Stimulated activated CD8-positive, alpha-beta memory T cell treated with anti-CD3 and anti-CD28 coated beads, Interleukin-4, amount 100 ng/mL, for 4 hours (primary cell): Measurements from ENCODE around the gene STRIP2.
"Not testable (repeated sequence)": the region's sequence is repeated elsewhere in the genome, so short reads cannot be mapped to it uniquely, and the experiment has no call there.

Experiments used
- DNase-seq, 2 donors: peaks; one replicate each; pipeline ENCODE4 v3.0.0-alpha.2; 2020; ENCODE audit warnings: low read depth in 2 of 2, low spot score in 1 of 2

STRIP2 gene

GRCh38 chr7:129525225-129525862 is 91.1 kb downstream of the STRIP2 start:
- no peak for DNase-seq

GRCh38 chr7:129529643-129530042 is 95.4 kb downstream of the STRIP2 start:
- no peak for DNase-seq

- DNase-seq = peak in 1 of 2 donors; percentile 30
Observed at GRCh38 chr7:129530795-129531391, 96.7 kb downstream of the STRIP2 start.

- DNase-seq = no peak
Observed at GRCh38 chr7:129531721-129532120, 97.5 kb downstream of the STRIP2 start.

- DNase-seq = no peak
Observed at GRCh38 chr7:129532375-129532774, 98.1 kb downstream of the STRIP2 start.

GRCh38 chr7:129534558-129535274 is 100.5 kb downstream of the STRIP2 start:
- DNase-seq = not testable (repeated sequence)

- peak in 1 of 2 donors; percentile 8 for DNase-seq
Observed at GRCh38 chr7:129535896-129536295, 101.7 kb downstream of the STRIP2 start.

GRCh38 chr7:129536323-129536722 is 102.1 kb downstream of the STRIP2 start:
- DNase-seq = no peak
